OCI-LY1 (cell line): ENCODE data around the gene LYG1.
"Not testable (repeated sequence)": the region's sequence is repeated elsewhere in the genome, so short reads cannot be mapped to it uniquely, and the experiment has no call there.

Experiments
- H2AFZ ChIP-seq: fragments of 200-600 bp; sonication (generic), shearing (Covaris generic); 2 replicates; pipeline ENCODE4 v1.6.0; 2014; ENCODE audit warnings: antibody characterized with exemption, mild to moderate bottlenecking, low read length
- H3F3A ChIP-seq: fragments of 200-600 bp; sonication (generic), shearing (Covaris generic); 2 replicates; pipeline ENCODE4 v1.6.0; 2014; ENCODE audit warnings: mild to moderate bottlenecking, antibody characterized with exemption, low read length, moderate library complexity; ENCODE audit not compliant: insufficient read depth
- H3K27ac ChIP-seq: fragments of 200-600 bp; sonication (generic); 2 replicates; pipeline ENCODE4 v1.5.1; 2014; ENCODE audit warnings: low read length, mixed run types, mild to moderate bottlenecking, low read depth; ENCODE audit not compliant: poor library complexity, severe bottlenecking
- H3K27me3 ChIP-seq: fragments of 200-600 bp; sonication (generic); 2 replicates; pipeline ENCODE4 v1.6.0; 2014; ENCODE audit warnings: antibody characterized with exemption, mild to moderate bottlenecking, low read length, moderate library complexity; ENCODE audit not compliant: insufficient read depth
- H3K36me3 ChIP-seq: fragments of 200-600 bp; sonication (generic); 2 replicates; pipeline ENCODE4 v1.6.1; 2014; ENCODE audit warnings: mild to moderate bottlenecking, antibody characterized with exemption, low read length, moderate library complexity, mixed read lengths; ENCODE audit not compliant: insufficient read depth
- H3K4me1 ChIP-seq: fragments of 200-600 bp; sonication (generic); 2 replicates; pipeline ENCODE4 v1.5.1; 2014; ENCODE audit warnings: mild to moderate bottlenecking, low read length, moderate library complexity; ENCODE audit not compliant: insufficient read depth, severe bottlenecking
- H3K4me2 ChIP-seq: fragments of 200-600 bp; sonication (generic), shearing (Covaris generic); 2 replicates; pipeline ENCODE4 v1.6.1; 2014; ENCODE audit warnings: low read length
- H3K4me3 ChIP-seq: fragments of 200-600 bp; sonication (generic); 2 replicates; pipeline ENCODE4 v1.5.1; 2014; ENCODE audit warnings: low read length, low read depth, mild to moderate bottlenecking, mixed read lengths; ENCODE audit not compliant: poor library complexity, severe bottlenecking
- H3K79me2 ChIP-seq: fragments of 200-600 bp; shearing (Covaris generic); 2 replicates; pipeline ENCODE4 v1.6.1; 2016; ENCODE audit warnings: mixed run types, low read length, mixed read lengths; ENCODE audit not compliant: insufficient read depth
- H3K9ac ChIP-seq: fragments of 200-600 bp; sonication (generic), shearing (Covaris generic); 2 replicates; pipeline ENCODE4 v1.6.1; 2014; ENCODE audit warnings: mild to moderate bottlenecking, low read length, mixed read lengths
- H3K9me2 ChIP-seq: fragments of 200-600 bp; sonication (generic), shearing (Covaris generic); 2 replicates; pipeline ENCODE4 v1.6.1; 2014; ENCODE audit warnings: low read depth, mild to moderate bottlenecking, low read length, mixed read lengths
- H3K9me3 ChIP-seq: fragments of 200-600 bp; shearing (Covaris generic); 2 replicates; pipeline ENCODE4 v1.6.1; 2014; ENCODE audit warnings: low read length, mixed read lengths
- H4K20me1 ChIP-seq: fragments of 200-600 bp; sonication (generic), shearing (Covaris generic); 2 replicates; pipeline ENCODE4 v1.6.0; 2016; ENCODE audit warnings: mild to moderate bottlenecking, low read length; ENCODE audit not compliant: insufficient read depth
- EZH2 ChIP-seq: fragments of 200-600 bp; sonication (generic), shearing (Covaris generic); IDR thresholded peaks from 2 replicates; pipeline ENCODE4 v1.8.0; 2017; ENCODE audit warnings: borderline replicate concordance, mixed run types, mild to moderate bottlenecking, antibody characterized with exemption, low read length, moderate library complexity, mixed read lengths
- TF ChIP-seq, protein P1 (sequence below): fragments of 200-600 bp; sonication (generic), shearing (Covaris generic); IDR thresholded peaks from 2 replicates; pipeline ENCODE4 v1.5.1; 2017; ENCODE audit warnings: mild to moderate bottlenecking, antibody characterized with exemption, low read length, moderate library complexity, mixed read lengths

LYG1 gene

DNA sequence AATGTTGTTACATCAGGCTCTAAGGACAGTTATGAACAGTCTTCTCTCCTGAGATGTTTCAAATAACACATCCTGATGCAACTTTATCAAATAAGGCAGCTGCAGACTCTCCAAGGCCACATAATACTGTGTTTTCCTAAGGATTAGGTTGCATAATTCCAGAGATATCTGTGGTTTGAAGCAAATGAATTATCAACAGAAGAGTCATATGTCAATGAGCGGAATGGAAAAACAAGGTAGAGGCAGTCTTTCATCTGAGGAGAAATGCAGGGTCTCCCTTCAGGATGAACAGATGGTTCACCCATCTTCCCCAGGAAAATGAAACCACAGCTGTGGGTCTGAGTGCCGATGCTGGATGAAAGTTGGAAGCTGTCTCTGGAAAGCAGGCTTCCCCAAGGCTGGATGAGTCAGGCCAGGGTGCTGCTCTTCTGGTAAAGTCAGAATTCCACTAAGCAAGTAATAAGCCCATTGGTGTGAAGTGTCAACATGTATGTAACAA, 22.2 kb downstream of the LYG1 start:
- TF ChIP-seq, protein P1, sequence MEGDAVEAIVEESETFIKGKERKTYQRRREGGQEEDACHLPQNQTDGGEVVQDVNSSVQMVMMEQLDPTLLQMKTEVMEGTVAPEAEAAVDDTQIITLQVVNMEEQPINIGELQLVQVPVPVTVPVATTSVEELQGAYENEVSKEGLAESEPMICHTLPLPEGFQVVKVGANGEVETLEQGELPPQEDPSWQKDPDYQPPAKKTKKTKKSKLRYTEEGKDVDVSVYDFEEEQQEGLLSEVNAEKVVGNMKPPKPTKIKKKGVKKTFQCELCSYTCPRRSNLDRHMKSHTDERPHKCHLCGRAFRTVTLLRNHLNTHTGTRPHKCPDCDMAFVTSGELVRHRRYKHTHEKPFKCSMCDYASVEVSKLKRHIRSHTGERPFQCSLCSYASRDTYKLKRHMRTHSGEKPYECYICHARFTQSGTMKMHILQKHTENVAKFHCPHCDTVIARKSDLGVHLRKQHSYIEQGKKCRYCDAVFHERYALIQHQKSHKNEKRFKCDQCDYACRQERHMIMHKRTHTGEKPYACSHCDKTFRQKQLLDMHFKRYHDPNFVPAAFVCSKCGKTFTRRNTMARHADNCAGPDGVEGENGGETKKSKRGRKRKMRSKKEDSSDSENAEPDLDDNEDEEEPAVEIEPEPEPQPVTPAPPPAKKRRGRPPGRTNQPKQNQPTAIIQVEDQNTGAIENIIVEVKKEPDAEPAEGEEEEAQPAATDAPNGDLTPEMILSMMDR = no peak
- no peak for TF ChIP-seq EZH2
- no peaks in the 10 kb centered on the region for H3K79me2 ChIP-seq
- H3K27ac ChIP-seq = no peak overlapping the region
- no peaks in the 10 kb centered on the region for H3F3A ChIP-seq
- no peaks in the 10 kb centered on the region for H4K20me1 ChIP-seq
- no peak overlapping the region for H3K4me3 ChIP-seq
- no peak overlapping the region for H3K9ac ChIP-seq
- H2AFZ ChIP-seq = no peak overlapping the region
- H3K9me2 ChIP-seq = no peaks in the 10 kb centered on the region
- no peak overlapping the region for H3K4me2 ChIP-seq
- H3K36me3 ChIP-seq = no peaks in the 10 kb centered on the region
- peaks cover 3% of the 10 kb centered on the region; the same call in 1 of the 2 replicates for H3K9me3 ChIP-seq
- H3K27me3 ChIP-seq = no peaks in the 10 kb centered on the region
- no peaks in the 10 kb centered on the region for H3K4me1 ChIP-seq

DNA sequence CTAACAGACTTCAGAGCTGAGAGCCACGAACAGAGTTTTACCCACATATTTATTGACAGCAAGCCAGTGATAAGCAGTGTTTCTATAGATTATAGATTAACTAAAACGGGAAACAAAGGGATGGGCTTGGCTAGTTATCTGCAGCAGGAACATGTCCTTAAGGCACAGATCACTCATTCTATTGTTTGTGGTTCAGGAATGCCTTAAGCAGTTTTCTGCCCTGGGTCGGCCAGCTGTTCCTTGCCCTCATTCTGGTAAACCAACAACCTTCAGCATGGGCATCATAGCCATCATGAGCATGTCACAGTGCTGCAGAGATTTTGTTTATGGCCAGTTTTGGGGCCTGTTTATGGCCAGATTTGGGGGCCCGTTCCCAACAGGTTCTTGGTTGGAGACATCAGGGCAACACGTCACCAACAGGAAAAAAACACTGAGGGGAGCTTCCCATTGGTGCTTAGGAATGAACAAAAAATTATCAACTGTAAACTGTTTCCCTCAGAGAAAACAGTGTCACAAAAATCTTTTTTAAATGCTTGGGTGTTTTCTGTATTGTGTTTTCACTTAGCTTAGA, 22.7 kb downstream of the LYG1 start:
- H3K27ac ChIP-seq, H3K36me3 ChIP-seq, H2AFZ ChIP-seq, H3K9ac ChIP-seq, H3K79me2 ChIP-seq, H3K9me2 ChIP-seq, H3K4me3 ChIP-seq, H3K9me3 ChIP-seq, H3K4me2 ChIP-seq, H4K20me1 ChIP-seq, H3F3A ChIP-seq, H3K4me1 ChIP-seq, H3K27me3 ChIP-seq: not testable (repeated sequence)

DNA sequence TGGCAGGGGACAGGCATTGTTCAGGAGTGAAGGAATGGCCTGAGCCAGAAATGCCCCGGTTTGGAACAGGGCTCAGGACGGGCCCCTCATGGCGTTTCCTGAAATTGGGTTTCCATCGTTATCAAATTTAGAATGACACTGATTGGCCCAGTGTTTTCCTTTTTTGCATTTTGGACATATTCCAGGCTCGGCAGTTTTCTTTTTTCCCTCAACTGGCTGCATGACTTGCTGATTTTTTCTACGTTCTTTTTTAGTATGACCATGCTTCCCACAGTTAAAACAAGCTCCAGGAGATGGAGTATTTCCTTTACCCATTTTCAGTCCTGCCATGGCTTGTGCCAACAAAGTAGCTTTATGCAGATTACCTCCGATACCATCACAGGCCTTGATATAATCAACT, 25.1 kb downstream of the LYG1 start:
- H3F3A ChIP-seq = no peaks in the 10 kb centered on the region
- no peak overlapping the region for H3K9ac ChIP-seq
- H3K4me3 ChIP-seq = no peak overlapping the region
- H3K9me3 ChIP-seq = peaks cover 3% of the 10 kb centered on the region; the same call in 1 of the 2 replicates
- H3K4me1 ChIP-seq = no peaks in the 10 kb centered on the region
- no peaks in the 10 kb centered on the region for H4K20me1 ChIP-seq
- H2AFZ ChIP-seq = no peak overlapping the region
- H3K27ac ChIP-seq = no peak overlapping the region
- no peaks in the 10 kb centered on the region for H3K9me2 ChIP-seq
- H3K79me2 ChIP-seq = no peaks in the 10 kb centered on the region
- no peaks in the 10 kb centered on the region for H3K36me3 ChIP-seq
- no peak overlapping the region for H3K4me2 ChIP-seq
- TF ChIP-seq EZH2 = no peak
- TF ChIP-seq, protein P1 = no peak
- no peaks in the 10 kb centered on the region for H3K27me3 ChIP-seq

DNA sequence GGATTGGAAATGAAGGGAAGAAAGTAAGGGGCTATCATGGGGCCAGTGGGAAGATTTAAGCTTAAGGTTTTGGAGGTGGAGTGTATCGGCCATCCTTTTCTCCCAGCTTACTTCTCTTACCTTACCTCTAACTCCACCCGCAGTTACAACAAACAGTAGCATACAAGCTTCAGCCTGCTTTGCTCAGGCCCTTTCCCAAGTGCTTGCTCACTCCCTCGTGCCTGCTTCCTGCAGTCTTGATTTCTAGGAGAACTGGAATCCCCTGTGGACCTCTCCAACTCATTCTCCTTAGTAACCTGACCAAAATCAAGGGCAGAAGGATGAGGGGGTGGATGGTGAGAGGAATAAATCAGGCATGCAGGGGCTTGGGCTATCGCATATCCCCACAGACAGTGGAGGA, 39.8 kb downstream of the LYG1 start:
- TF ChIP-seq EZH2 = no peak
- TF ChIP-seq, protein P1 = no peak
- Histone ChIP-seq H3K4me2 (no peak overlapping the region), H3K4me3 (no peak overlapping the region)

More for the DNA sequence above, 39.8 kb downstream of the LYG1 start:
- no peak overlapping the region for H3K9ac ChIP-seq
- no peaks in the 10 kb centered on the region for H4K20me1 ChIP-seq
- H3K79me2 ChIP-seq = no peaks in the 10 kb centered on the region
- no peaks in the 10 kb centered on the region for H3K9me2 ChIP-seq
- H3K27ac ChIP-seq = no peak overlapping the region
- H3K4me1 ChIP-seq = no peaks in the 10 kb centered on the region
- no peaks in the 10 kb centered on the region for H3K36me3 ChIP-seq
- no peak overlapping the region for H2AFZ ChIP-seq
- no peaks in the 10 kb centered on the region for H3F3A ChIP-seq
- no peaks in the 10 kb centered on the region for H3K9me3 ChIP-seq
- no peaks in the 10 kb centered on the region for H3K27me3 ChIP-seq
